Trophoblast cell (in vitro differentiated cells and primary cell): ENCODE results near the gene CCDC169.

Experiments
- DNase-seq, 2 donors: peaks; one replicate each; pipeline ENCODE4 v3.0.0-alpha.2; 2016
- H2AFZ ChIP-seq: 2 replicates; pipeline ENCODE4 v1.6.1; 2013; ENCODE audit warnings: low read length, moderate library complexity, mild to moderate bottlenecking; ENCODE audit not compliant: insufficient read depth, poor library complexity
- H2AK5ac ChIP-seq: 2 replicates; pipeline ENCODE4 v1.6.1; 2013; ENCODE audit warnings: mild to moderate bottlenecking, low read length
- H2BK120ac ChIP-seq: 2 replicates; pipeline ENCODE4 v1.6.1; 2013; ENCODE audit warnings: low read length, mild to moderate bottlenecking, moderate library complexity; ENCODE audit not compliant: insufficient read depth, poor library complexity
- H2BK12ac ChIP-seq: 2 replicates; pipeline ENCODE4 v1.6.1; 2013; ENCODE audit warnings: mild to moderate bottlenecking, low read length, moderate library complexity
- H2BK5ac ChIP-seq: 2 replicates; pipeline ENCODE4 v1.6.1; 2013; ENCODE audit warnings: low read length, low read depth, moderate library complexity, mild to moderate bottlenecking; ENCODE audit not compliant: poor library complexity
- H3K14ac ChIP-seq: 2 replicates; pipeline ENCODE4 v1.6.1; 2013; ENCODE audit warnings: mild to moderate bottlenecking, low read length
- H3K18ac ChIP-seq: 2 replicates; pipeline ENCODE4 v1.6.1; 2013; ENCODE audit warnings: mild to moderate bottlenecking, low read length
- H3K23ac ChIP-seq: 2 replicates; pipeline ENCODE4 v1.6.1; 2013; ENCODE audit warnings: low read length
- H3K27ac ChIP-seq: 2 replicates; pipeline ENCODE4 v1.5.1; 2013; ENCODE audit warnings: low read depth, mild to moderate bottlenecking, inconsistent platforms, low read length, moderate library complexity
- H3K27me3 ChIP-seq: 2 replicates; pipeline ENCODE4 v1.6.1; 2013; ENCODE audit warnings: inconsistent platforms, mild to moderate bottlenecking, low read length, moderate library complexity; ENCODE audit not compliant: insufficient read depth
- H3K36me3 ChIP-seq, 2 experiments: 1 replicate in 1 of 2; 2 replicates in 1 of 2; pipeline ENCODE4 v1.6.1; 2013; ENCODE audit warnings: low read length in 2 of 2, mild to moderate bottlenecking in 2 of 2, moderate library complexity in 1 of 2; ENCODE audit not compliant: insufficient read depth in 2 of 2, control insufficient read depth in 1 of 2
- H3K4ac ChIP-seq: 2 replicates; pipeline ENCODE4 v1.6.1; 2013; ENCODE audit warnings: low read depth, mild to moderate bottlenecking, low read length, moderate library complexity
- H3K4me1 ChIP-seq, 2 experiments: 1 replicate in 1 of 2; 2 replicates in 1 of 2; pipeline ENCODE4 v1.6.1; 2013; ENCODE audit warnings: low read length in 2 of 2, mild to moderate bottlenecking in 2 of 2, moderate library complexity in 1 of 2; ENCODE audit not compliant: insufficient read depth in 2 of 2, control insufficient read depth in 1 of 2
- H3K4me2 ChIP-seq: 2 replicates; pipeline ENCODE4 v1.6.1; 2013; ENCODE audit warnings: inconsistent platforms, mild to moderate bottlenecking, low read length, moderate library complexity
- H3K4me3 ChIP-seq: 2 replicates; pipeline ENCODE4 v1.5.1; 2013; ENCODE audit warnings: mild to moderate bottlenecking, low read depth, low read length, inconsistent platforms
- H3K79me1 ChIP-seq: one replicate; pipeline ENCODE4 v1.6.1; 2013; ENCODE audit warnings: low read length
- H3K79me2 ChIP-seq: 2 replicates; pipeline ENCODE4 v1.6.1; 2013; ENCODE audit warnings: low read length, mild to moderate bottlenecking; ENCODE audit not compliant: control insufficient read depth, insufficient read depth, poor library complexity
- H3K9ac ChIP-seq: 2 replicates; pipeline ENCODE4 v1.6.1; 2013; ENCODE audit warnings: mild to moderate bottlenecking, low read length
- H3K9me3 ChIP-seq: 2 replicates; pipeline ENCODE4 v1.6.1; 2013; ENCODE audit warnings: low read depth, mild to moderate bottlenecking, control low read depth, inconsistent platforms, low read length; ENCODE audit not compliant: insufficient read depth
- H4K12ac ChIP-seq: 2 replicates; pipeline ENCODE4 v1.6.1; 2013; ENCODE audit warnings: low read depth, mild to moderate bottlenecking, low read length, moderate library complexity
- H4K8ac ChIP-seq: 2 replicates; pipeline ENCODE4 v1.6.1; 2013; ENCODE audit warnings: low read depth, mild to moderate bottlenecking, low read length, moderate library complexity
- H4K91ac ChIP-seq: one replicate; pipeline ENCODE4 v1.6.1; 2013; ENCODE audit warnings: low read depth, mild to moderate bottlenecking, low read length, moderate library complexity
- WGBS: extraction: QIAGEN DNeasy Blood & Tissue Kit; methylation state at CpG from one replicate; pipeline ENCODE4 v1.1.7; 2013; ENCODE audit warnings: missing lambda C conversion rate; ENCODE audit not compliant: insufficient read length, insufficient coverage; ENCODE audit errors: extremely low coverage; 5-methylcytosine and 5-hydroxymethylcytosine counted together

Gene CCDC169

DNA sequence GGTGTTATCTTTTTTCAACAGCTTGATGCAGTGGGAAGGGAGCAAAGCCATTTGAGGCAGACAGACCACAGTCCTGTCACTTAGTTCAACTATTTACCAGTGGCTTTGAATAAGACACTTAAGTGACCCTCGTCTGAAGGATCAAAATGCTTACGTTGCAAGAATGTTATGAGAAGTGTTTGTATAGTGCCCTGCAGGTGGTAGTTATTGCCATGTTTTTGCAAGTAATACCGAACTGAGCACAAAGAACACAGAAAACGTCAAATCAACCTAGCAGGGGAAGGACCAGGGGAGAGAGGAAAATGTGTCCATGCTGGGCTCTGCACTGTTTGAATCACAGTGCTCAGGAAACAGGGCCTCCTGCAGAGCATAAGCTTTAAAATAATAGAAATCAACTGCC, 86.0 kb downstream of the CCDC169 start:
- no peak overlapping the region for H2AK5ac ChIP-seq

DNA sequence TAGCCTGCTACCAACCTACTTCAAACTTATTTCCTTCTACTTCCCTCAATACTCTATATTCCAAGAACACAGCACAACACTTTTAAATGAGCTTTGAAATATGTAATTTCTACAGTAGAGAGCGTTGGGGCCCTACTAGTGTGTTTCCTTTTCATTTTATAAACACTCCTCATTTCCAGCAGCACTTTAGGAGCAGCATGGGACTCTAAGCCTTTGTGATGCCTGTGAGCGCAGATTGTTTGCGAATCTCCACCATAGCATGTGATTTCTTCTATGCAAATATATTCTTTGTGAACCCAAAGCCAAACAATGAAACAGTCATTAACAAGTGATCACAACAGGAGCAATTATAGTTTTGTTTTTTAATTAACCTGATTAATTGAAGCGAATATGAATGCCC, 86.9 kb downstream of the CCDC169 start:
- Histone ChIP-seq H2AFZ (no peak overlapping the region), H2AK5ac (no peak overlapping the region), H4K12ac (no peak overlapping the region), H3K18ac (no peak overlapping the region), H3K23ac (no peak overlapping the region), H3K79me2 (no peaks in the 10 kb centered on the region), H3K4me2 (no peak overlapping the region), H2BK5ac (no peak overlapping the region), H3K4ac (no peak overlapping the region), H2BK120ac (no peak overlapping the region), H3K27me3 (no peaks in the 10 kb centered on the region), H3K9ac (no peak overlapping the region), H3K4me3 (no peak overlapping the region), H4K91ac (no peak overlapping the region), H3K9me3 (no peaks in the 10 kb centered on the region), H3K27ac (no peak overlapping the region), H3K79me1 (no peaks in the 10 kb centered on the region), H4K8ac (no peak overlapping the region), H2BK12ac (no peak overlapping the region), H3K4me1 (no peaks in the 10 kb centered on the region), H3K14ac (no peak overlapping the region), H3K36me3 (no peaks in the 10 kb centered on the region)
- no CpG with 5 or more reads among the region's 4 CpGs for WGBS
- DNase-seq, result no peak

More for the DNA sequence above, 86.0 kb downstream of the CCDC169 start:
- WGBS, result no CpG with 5 or more reads among the region's 4 CpGs
- Histone ChIP-seq H4K8ac (no peak overlapping the region), H3K4me2 (no peak overlapping the region), H3K23ac (no peak overlapping the region), H2BK5ac (no peak overlapping the region), H3K9me3 (no peaks in the 10 kb centered on the region), H2AFZ (no peak overlapping the region), H3K9ac (no peak overlapping the region), H3K4me1 (no peaks in the 10 kb centered on the region), H3K14ac (no peak overlapping the region), H3K79me1 (no peaks in the 10 kb centered on the region), H3K36me3 (no peaks in the 10 kb centered on the region), H3K18ac (no peak overlapping the region), H2BK120ac (no peak overlapping the region), H3K4me3 (no peak overlapping the region), H3K4ac (no peak overlapping the region), H4K12ac (no peak overlapping the region), H2BK12ac (no peak overlapping the region), H3K79me2 (no peaks in the 10 kb centered on the region), H3K27ac (no peak overlapping the region), H4K91ac (no peak overlapping the region), H3K27me3 (no peaks in the 10 kb centered on the region)
- no peak for DNase-seq

GRCh38 chr13:36207672-36208071, 89.9 kb downstream of the CCDC169 start:
- Histone ChIP-seq H3K9ac (no peak overlapping the region), H4K8ac (no peak overlapping the region), H3K4me2 (no peak overlapping the region), H3K79me1 (no peaks in the 10 kb centered on the region), H3K23ac (no peak overlapping the region), H3K27ac (no peak overlapping the region), H2BK5ac (no peak overlapping the region), H2AFZ (no peak overlapping the region), H2BK12ac (no peak overlapping the region), H2AK5ac (no peak overlapping the region), H2BK120ac (no peak overlapping the region), H3K4ac (no peak overlapping the region), H3K4me1 (no peaks in the 10 kb centered on the region), H3K4me3 (no peak overlapping the region), H3K18ac (no peak overlapping the region), H3K14ac (no peak overlapping the region), H3K27me3 (no peaks in the 10 kb centered on the region), H3K9me3 (no peaks in the 10 kb centered on the region), H4K91ac (no peak overlapping the region), H3K36me3 (no peaks in the 10 kb centered on the region), H3K79me2 (no peaks in the 10 kb centered on the region), H4K12ac (no peak overlapping the region)
- WGBS, result no CpG with 5 or more reads among the region's 5 CpGs
- DNase-seq, result no peak

- H3K18ac ChIP-seq, result no peak overlapping the region
- H3K4me3 ChIP-seq, result no peak overlapping the region
- H2BK5ac ChIP-seq, result no peak overlapping the region
- H4K91ac ChIP-seq, result no peak overlapping the region
- no CpG with 5 or more reads among the region's 1 CpG for WGBS
- H3K23ac ChIP-seq, result no peak overlapping the region
- no peaks in the 10 kb centered on the region for H3K79me2 ChIP-seq
- H3K4me2 ChIP-seq, result no peak overlapping the region
- H3K79me1 ChIP-seq, result no peaks in the 10 kb centered on the region
- no peaks in the 10 kb centered on the region for H3K4me1 ChIP-seq
- no peak overlapping the region for H2BK120ac ChIP-seq
- no peak overlapping the region for H4K8ac ChIP-seq
- peak; percentile 86 to 94 for DNase-seq
- no peak overlapping the region for H2BK12ac ChIP-seq
- H3K9ac ChIP-seq, result no peak overlapping the region
- no peak overlapping the region for H2AK5ac ChIP-seq
- H4K12ac ChIP-seq, result no peak overlapping the region
- H3K14ac ChIP-seq, result no peak overlapping the region
- H3K36me3 ChIP-seq, result no peaks in the 10 kb centered on the region
- H3K27me3 ChIP-seq, result no peaks in the 10 kb centered on the region
- H3K9me3 ChIP-seq, result no peaks in the 10 kb centered on the region
- no peak overlapping the region for H3K27ac ChIP-seq
- H2AFZ ChIP-seq, result no peak overlapping the region
- no peak overlapping the region for H3K4ac ChIP-seq
Observed at GRCh38 chr13:36193151-36193855, 104.3 kb downstream of the CCDC169 start.
